Epithelial cell of proximal tubule (primary cell): Measurements from ENCODE around the gene SYTL3. TPM values are rescaled to one million over a fixed set of nuclear protein-coding genes. Genes with fewer than 3 reads are reported as not detected.

Experiments used
- DNase-seq: peaks from one replicate; pipeline ENCODE4 v3.0.0-alpha.2; 2011; ENCODE audit warnings: low read depth
- H3K4me3 ChIP-seq: 2 replicates; pipeline ENCODE4 v1.5.1; 2011; ENCODE audit warnings: low read depth, mild to moderate bottlenecking, low read length
- total RNA-seq: library from RNA; depleted of rRNA; stranded (reverse); fragments of >200 nt; gene quantifications from 2 replicates; pipeline ENCODE4 v1.2.3, GENCODE V29; 2015
- TF ChIP-seq, protein P1 (sequence below): conservative IDR thresholded peaks from 2 replicates; pipeline ENCODE4 v1.5.1; 2012; ENCODE audit warnings: low read depth, mild to moderate bottlenecking, low read length

Gene SYTL3
- total RNA-seq, 1 donor from 2014 or later = 11.0 TPM

- DNase-seq = no peak
- no peak overlapping the region for H3K4me3 ChIP-seq
- TF ChIP-seq, protein P1, sequence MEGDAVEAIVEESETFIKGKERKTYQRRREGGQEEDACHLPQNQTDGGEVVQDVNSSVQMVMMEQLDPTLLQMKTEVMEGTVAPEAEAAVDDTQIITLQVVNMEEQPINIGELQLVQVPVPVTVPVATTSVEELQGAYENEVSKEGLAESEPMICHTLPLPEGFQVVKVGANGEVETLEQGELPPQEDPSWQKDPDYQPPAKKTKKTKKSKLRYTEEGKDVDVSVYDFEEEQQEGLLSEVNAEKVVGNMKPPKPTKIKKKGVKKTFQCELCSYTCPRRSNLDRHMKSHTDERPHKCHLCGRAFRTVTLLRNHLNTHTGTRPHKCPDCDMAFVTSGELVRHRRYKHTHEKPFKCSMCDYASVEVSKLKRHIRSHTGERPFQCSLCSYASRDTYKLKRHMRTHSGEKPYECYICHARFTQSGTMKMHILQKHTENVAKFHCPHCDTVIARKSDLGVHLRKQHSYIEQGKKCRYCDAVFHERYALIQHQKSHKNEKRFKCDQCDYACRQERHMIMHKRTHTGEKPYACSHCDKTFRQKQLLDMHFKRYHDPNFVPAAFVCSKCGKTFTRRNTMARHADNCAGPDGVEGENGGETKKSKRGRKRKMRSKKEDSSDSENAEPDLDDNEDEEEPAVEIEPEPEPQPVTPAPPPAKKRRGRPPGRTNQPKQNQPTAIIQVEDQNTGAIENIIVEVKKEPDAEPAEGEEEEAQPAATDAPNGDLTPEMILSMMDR = no peak
Measured at GRCh38 chr6:158625881-158626305, 24.0 kb upstream of the SYTL3 start.

DNA sequence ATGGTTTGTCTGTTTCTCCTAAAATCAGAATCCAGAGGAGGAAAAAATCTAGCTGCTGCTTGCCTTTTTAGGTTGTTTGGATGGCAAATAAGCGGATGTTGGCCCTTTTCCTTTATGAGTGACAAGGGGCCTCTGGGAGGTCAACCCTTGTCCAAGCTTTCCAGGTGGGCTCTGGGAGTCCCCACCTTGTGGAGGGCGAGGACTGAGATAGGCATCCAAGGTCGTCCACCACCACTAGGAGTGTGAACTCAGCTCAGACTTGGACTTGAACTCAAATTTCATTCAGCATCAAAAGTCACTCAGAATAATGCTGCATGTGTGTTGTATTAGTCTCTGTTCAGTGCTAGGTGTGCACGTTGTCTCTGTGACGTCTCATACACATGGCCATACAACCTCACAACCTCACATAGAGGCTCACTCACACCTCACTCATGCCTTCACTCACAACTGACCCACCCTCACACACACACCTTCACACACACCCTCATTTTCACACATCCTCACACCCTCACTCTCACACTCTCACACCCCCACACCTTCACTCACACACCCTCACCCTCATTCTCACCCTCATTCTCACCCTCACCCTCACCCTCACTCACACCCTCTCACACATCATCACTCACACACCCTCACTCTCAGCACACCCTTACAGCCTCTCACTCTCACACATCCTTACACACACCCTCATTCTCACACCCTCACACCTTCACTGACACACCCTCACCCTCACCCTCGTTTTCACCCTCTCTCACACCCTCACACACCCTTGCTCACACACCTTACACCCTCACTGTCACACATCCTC, 23.3 kb upstream of the SYTL3 start:
- TF ChIP-seq, protein P1 = no peak
- H3K4me3 ChIP-seq = no peak overlapping the region
- DNase-seq = no peak

DNA sequence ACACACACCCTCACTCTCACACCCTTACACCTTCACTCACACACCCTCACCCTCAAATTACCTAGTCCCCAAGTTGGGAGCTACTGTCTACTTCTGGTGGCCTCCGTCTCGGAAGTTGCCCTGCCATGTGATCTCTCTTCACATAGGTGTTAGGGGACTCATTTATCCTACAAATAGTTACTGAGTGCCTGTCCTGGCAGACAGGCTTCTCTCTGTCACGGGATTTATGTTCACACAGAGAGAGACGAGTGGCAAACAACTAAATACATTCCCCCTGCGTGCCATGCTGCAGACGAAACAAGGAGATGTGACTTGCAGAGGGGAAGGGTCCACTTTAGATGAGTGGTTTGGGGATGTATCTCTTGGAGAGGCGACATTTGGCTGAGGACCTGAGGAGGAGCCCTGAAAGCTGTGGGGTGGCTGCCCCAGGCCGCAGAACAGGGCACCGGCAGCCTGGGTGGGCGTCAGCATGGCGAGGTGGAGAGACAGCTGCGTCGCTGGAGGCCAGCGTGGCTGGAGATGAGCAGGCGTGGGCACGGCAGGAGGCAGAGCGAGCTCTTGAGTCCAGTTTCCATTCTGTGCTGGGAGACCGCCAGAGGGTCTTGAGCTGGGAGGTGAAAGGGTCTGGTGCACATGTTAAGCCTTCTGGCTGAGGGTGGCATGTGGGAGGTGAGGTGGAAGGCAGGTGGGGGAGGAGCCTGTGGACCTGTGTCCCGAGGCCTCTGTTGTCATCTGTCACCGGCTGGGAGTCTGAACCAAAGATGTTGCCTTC, 22.5 kb upstream of the SYTL3 start:
- TF ChIP-seq, protein P1 = no peak
- no peak overlapping the region for H3K4me3 ChIP-seq

GRCh38 chr6:158627940-158628211, 22.0 kb upstream of the SYTL3 start:
- H3K4me3 ChIP-seq = no peak overlapping the region
- TF ChIP-seq, protein P1 = no peak
- no peak for DNase-seq

More for the DNA sequence above, 22.5 kb upstream of the SYTL3 start:
- DNase-seq = no peak

DNA sequence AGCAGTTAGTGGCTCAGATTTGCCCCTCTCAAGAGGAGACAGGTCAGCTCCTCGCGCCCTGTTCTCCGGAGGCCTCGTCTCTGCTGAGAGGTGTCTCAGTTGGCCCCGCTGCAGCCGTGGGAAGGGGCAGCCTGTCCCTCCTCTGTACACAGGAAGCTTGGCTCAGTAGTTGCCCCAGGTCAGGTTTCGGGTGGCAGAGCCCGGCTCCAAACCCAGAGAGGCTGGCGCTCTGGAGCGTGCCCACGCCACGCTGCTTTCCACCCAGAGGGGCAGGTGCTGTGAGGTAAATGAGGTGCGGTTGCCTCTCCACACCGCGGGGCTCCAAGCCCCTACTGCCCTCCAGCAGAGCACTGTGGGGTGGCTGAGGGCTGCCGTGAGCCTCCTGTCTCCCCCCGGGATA, 21.3 kb upstream of the SYTL3 start:
- no peak for DNase-seq
- no peak overlapping the region for H3K4me3 ChIP-seq
- TF ChIP-seq, protein P1 = no peak

DNA sequence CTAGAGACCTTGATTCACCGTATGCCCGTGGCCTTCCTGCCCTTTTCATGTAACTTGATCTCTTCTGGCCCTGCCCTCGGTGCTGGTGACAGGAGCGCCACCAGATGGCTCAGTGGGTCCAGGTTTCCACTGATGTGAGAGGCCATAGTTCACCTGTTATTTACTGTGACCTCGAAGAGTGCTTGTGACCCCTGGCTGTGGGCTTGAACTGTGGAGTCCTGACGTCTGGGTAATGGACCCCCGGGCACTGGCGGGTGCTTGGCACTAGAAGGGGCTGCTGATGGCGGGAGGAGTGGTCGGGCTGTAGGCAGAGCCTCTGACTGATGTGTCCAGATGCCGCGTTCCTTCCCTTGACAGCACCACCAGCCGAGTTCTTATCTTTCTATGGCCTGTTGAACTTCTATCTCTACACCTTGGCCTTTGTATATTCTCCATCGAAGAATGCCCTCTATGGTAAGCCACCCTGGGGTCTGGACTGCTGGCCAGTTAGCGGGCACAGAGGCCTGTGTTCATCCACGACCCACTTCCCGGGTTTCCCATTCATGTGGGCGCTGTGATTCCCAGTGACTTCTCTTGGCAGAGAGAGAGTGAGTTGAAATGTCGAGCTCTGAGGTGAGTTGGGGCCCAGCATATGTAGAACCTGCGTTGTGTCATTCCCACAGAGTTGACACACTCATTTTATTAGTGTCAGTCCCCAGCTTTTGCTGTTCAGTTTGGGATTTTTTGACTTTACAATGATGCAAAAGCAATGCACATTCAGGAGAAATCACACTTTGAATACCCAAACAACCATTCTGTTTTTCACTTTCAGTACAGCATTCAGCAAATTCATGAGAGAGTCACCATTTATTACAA, 20.3 kb upstream of the SYTL3 start:
- H3K4me3 ChIP-seq = no peak overlapping the region
- TF ChIP-seq, protein P1 = peak; percentile 34
- DNase-seq = no peak
